Ovary (tissue), 3 donors: ENCODE data around the gene HOXC12.

Experiments
- EP300 ChIP-seq: sonication (generic); formaldehyde crosslinking; IDR thresholded peaks from one replicate; pipeline ENCODE4 v1.6.1; 2017; ENCODE audit warnings: antibody characterized with exemption
- TF ChIP-seq, protein P1 (sequence below), 3 donors: fragments of 450-650 bp in 2 of 3; fragments of 200-600 bp in 1 of 3; IDR thresholded peaks; one replicate each; pipeline versions ENCODE4 v1.5.1 to v1.8.0; 2016 to 2022; ENCODE audit warnings: antibody characterized with exemption in 3 of 3, mild to moderate bottlenecking in 1 of 3
- donor health status: DM: no; HTN: no; CAD: no.

GRCh38 chr12:53937596-53938325, 16.9 kb upstream of the HOXC12 start:
- TF ChIP-seq, protein P1, sequence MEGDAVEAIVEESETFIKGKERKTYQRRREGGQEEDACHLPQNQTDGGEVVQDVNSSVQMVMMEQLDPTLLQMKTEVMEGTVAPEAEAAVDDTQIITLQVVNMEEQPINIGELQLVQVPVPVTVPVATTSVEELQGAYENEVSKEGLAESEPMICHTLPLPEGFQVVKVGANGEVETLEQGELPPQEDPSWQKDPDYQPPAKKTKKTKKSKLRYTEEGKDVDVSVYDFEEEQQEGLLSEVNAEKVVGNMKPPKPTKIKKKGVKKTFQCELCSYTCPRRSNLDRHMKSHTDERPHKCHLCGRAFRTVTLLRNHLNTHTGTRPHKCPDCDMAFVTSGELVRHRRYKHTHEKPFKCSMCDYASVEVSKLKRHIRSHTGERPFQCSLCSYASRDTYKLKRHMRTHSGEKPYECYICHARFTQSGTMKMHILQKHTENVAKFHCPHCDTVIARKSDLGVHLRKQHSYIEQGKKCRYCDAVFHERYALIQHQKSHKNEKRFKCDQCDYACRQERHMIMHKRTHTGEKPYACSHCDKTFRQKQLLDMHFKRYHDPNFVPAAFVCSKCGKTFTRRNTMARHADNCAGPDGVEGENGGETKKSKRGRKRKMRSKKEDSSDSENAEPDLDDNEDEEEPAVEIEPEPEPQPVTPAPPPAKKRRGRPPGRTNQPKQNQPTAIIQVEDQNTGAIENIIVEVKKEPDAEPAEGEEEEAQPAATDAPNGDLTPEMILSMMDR (IDR thresholded peaks at IDR 0.05): no peak
- TF ChIP-seq EP300: no peak
